ENCODE data around the gene ZNF76. TPM values are rescaled to one million over a fixed set of nuclear protein-coding genes. Genes with fewer than 3 reads are reported as not detected.

The ZNF76 gene
- total RNA-seq, 1 experiment from 2014 or later = 12.5 TPM

DNA sequence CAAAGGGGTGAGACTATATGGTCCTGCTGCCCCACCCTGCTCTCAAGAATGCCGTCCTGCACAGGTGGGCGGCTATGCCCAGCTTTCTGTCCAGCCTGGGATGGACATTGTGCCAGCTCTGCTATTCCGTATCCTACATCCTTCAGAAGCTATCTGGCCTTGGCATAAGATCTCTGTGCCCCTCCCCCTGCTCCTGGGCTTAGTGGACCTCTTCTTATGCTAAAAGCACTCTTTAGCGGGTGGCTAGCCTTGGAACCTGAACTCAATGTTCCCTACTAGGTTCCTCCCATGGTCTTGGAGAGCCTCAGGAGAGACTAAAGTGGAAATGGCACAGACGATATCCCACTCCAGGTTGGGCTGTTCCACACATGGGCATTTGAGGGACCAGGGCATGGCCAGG lies 23.3 kb upstream of the ZNF76 start:
- DNase-seq (ENCODE audit: low read depth) = no peak

DNA sequence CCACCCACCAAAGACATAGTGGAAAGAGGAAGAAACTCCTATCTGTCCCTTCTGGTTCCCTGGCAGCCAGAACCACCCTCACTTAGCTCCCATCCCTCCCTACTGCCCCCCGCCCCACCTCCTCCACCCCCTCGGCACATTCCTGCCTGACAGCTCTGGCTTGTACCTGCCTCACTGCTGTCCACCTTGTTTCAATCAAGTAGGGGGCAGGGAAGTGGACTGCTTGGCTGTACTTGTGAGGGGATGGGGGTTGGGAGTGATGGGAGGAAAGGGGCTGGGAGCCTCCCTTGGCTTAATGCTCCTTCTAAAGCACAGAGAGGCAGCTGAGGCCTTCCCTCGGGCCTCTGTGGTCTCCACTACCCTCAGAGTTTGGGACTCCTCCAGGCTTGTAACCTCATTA lies 22.1 kb upstream of the ZNF76 start:
- DNase-seq (ENCODE audit: low read depth) = no peak

DNA sequence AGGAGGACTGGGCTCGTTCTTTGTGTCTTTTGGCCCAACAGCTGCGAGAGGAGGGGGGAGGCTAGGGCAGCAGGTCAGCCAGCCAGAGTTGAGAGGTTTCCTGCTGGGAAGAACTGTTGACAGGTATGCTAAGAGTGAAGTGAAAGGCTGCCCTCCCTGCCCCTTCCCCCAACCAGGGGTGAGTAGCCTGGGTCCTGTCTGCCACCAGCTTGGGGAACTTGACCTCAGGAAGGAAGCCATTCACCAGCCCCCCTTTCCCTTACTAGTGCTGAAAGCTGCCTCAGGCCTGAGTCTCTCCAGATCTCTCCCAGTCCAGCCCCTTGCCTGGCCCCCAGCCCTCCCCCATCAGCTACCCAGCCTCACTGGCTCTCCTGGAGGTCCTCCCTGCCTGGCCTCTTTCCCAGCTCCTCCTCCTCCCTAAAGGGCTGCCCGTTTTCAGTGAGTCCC lies 20.7 kb upstream of the ZNF76 start:
- DNase-seq (ENCODE audit: low read depth) = no peak

DNA sequence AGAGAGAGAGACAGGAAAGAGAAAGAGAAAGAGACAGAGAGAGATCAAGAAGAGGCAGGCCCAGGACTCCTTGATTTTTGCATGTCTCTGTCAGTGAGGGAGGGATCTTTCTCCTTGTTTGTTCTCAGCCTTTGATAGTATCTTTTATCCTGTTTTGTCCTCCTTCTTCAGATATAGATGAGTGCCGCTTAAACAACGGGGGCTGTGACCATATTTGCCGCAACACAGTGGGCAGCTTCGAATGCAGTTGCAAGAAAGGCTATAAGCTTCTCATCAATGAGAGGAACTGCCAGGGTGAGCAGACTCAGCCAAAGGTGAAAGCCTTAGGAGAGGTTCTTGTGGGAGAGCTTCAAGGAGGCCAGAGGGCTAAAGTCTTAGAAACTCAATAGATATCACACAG lies 20.0 kb upstream of the ZNF76 start:
- no peak for DNase-seq (ENCODE audit: low read depth)

DNA sequence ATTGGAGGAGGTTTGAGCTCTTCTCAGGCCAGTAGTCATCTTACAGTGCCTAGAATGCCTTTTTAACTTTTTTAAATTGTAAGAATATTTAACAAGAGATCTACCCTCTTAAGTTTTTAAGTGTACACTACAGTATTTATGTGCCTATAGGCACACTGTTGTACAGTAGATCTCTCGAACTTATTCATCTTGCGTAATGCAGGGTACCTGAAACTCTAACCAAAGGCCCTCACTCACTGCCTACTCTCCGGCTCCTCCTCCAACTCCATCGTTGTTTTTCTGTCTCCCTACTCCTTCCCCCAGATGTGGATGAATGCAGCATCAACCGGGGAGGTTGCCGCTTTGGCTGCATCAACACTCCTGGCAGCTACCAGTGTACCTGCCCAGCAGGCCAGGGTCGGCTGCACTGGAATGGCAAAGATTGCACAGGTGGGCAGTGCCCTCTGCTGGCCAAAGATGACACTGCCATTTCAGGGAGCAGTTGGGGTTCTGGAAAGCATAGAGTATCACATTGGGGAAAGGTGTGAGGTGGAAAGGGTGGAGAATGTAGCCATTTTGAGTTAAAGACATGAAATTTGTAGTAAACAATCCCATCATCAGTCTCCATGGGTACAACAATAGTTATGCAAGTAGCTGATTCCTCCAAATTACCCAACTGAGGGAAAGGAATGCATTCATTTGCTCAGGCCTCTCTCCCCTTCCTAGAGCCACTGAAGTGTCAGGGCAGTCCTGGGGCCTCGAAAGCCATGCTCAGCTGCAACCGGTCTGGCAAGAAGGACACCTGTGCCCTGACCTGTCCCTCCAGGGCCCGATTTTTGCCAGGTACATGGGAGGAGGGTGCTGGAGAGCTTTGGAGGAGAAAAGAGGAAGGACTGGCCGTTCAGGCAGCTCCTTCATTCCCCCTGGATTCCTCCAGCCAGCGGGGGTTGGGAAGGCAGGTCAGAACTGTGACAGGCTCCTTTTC lies 18.4 kb upstream of the ZNF76 start:
- peak; percentile 74 for DNase-seq (ENCODE audit: low read depth)

DNA sequence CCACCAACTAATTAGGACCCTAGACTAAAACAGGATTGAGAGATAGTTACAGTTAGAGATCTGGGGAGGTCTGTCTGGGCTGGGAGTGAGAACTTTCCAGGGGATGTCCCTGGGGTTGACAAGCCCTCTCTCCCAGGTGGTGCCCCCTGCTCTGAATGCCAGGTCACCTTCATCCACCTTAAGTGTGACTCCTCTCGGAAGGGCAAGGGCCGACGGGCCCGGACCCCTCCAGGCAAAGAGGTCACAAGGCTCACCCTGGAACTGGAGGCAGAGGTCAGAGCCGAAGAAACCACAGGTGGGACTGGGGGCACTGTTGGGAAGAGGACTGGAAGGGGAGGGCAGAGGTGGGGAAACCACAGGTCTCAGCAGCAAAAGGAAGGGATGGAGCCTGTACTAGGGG lies 17.0 kb upstream of the ZNF76 start:
- no peak for DNase-seq (ENCODE audit: low read depth)

DNA sequence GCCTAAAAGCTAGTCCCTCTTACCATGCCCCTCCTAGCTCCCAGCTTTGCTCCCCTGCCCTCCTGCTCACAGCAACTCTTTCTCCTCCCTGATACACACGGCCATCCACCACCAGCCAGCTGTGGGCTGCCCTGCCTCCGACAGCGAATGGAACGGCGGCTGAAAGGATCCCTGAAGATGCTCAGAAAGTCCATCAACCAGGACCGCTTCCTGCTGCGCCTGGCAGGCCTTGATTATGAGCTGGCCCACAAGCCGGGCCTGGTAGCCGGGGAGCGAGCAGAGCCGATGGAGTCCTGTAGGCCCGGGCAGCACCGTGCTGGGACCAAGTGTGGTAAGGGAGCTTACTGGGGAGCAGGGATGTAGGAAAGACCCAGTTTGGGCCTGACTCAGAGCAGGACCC lies 16.6 kb upstream of the ZNF76 start:
- no peak for DNase-seq (ENCODE audit: low read depth)

DNA sequence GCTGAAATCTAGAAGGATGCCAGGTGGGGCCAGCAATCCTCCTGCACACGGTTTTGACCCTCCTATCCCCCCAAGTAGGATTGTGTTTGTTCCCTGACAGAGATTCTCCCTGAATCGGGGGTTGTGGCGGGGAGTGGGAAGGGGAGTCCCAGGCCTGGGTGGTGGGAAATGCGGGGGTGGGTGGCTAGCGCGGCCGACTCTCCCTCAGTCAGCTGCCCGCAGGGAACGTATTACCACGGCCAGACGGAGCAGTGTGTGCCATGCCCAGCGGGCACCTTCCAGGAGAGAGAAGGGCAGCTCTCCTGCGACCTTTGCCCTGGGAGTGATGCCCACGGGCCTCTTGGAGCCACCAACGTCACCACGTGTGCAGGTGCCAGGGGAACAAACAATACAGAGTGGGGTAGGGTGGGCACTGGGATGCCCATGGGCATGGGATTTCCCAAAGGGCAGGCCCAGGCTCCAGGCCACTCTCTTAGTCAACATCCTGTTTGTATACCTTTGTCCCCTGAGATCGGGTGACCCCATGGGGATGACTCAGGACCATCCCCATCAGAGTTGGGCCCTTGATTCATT lies 16.1 kb upstream of the ZNF76 start:
- DNase-seq (ENCODE audit: low read depth) = no peak

DNA sequence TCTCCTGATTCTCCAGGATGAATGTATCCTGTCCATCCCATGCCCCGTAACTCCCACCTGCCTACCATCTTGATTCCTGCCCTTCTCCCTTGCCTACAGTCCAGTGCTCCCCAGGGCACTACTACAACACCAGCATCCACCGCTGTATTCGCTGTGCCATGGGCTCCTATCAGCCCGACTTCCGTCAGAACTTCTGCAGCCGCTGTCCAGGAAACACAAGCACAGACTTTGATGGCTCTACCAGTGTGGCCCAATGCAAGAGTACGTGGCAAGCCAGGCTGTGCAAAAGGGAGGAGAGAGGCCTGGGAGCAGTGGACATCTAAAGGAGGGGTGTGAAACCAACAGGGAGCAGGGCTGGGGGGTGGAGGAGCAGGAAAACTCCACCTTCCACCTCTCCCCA lies 15.0 kb upstream of the ZNF76 start:
- no peak for DNase-seq (ENCODE audit: low read depth)

DNA sequence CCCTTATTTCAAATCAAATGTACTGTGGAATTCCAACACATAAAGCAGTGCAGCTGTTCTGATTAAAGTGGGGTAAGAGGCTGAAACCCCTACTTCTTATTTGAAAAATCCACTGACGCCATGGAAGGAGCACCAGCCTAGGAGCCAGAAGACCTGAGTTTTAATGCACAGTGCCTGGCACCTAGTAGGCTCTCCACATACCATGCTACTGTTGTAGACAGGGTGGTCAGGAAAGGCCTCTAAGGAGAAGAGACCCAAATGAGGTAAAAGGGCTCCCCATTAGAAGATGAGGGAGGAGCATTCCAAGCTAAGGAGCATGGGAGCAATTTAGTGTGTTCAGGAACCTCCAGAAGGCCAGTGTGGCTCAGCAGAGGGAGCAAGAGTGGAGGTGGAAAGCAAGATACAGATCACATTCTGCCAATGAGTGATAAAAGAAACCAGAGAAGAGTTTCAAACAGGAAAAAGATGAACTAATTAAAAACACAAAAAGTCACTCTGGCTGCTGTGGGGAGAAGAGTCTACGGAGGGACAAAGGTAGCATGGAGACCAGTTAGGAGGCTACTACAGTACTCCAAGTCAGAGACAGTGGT lies 11.8 kb upstream of the ZNF76 start:
- no peak for DNase-seq (ENCODE audit: low read depth)

DNA sequence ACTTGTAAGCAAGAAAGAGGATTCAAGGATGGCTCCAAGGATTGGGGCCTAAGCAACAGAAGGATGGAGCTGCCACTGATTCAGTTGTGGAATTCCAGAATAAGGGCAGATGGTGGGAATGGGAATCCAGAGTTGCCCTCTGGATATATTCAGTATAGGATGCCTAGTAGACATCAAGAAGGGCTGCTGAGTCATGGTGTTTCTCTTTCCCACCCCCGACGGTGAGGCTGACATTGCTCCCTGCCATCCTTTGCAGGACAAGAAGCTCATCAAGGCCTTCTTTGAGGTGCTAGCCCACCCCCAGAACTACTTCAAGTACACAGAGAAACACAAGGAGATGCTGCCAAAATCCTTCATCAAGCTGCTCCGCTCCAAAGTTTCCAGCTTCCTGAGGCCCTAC lies 11.2 kb upstream of the ZNF76 start:
- no peak for DNase-seq (ENCODE audit: low read depth)

DNA sequence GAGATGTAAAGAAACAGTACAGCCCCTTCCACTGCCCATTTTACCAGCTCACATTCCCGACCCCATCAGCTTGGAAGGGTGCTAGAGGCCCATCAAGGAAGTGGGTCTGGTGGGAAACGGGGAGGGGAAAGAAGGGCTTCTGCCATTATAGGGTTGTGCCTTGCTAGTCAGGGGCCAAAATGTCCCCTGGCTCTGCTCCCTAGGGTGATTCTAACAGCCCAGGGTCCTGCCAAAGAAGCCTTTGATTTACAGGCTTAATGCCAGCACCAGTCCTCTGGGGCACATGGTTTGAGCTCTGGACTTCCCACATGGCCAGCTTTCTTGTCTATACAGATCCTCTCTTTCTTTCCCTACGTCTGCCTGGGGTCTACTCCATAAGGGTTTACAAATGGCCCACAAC lies 10.6 kb upstream of the ZNF76 start:
- DNase-seq (ENCODE audit: low read depth) = no peak

DNA sequence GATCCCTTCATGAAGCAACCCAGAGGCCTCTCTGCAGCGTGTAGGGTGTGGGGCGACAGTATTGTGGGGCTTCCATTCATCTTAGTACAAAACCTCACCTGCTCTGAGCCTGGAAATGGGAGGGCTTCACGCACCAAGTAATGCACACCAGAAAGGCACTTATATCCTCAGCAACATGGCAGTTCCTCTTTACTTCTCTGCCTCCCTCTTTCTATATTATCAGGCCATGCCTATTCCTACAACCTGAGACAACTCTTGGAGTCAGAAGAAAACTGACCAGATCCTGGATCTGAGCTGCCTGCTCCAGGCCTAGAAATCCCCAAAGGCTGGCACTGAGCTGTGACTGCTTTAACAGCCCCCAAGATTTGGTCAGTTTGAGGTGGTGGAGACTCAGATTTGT lies 7.6 kb upstream of the ZNF76 start:
- DNase-seq (ENCODE audit: low read depth) = no peak

DNA sequence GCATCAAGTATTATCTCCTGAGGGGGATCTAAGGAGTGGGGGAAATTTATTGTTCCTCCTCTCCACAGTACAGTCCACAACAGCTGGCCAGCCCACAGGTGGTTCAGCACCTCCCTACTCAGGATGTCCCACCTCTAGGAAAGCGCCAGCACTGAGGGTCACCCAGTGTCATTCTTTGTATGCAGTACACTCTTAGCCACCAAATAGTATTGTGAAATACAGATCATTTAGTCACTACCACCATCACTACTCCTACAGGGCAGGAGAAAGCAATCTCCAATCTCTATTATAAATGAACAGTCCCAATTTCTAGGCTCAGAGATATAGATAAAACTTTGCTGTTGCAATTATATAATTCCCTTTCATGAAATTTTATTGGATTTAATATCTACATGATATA lies 6.3 kb upstream of the ZNF76 start:
- no peak for DNase-seq (ENCODE audit: low read depth)

DNA sequence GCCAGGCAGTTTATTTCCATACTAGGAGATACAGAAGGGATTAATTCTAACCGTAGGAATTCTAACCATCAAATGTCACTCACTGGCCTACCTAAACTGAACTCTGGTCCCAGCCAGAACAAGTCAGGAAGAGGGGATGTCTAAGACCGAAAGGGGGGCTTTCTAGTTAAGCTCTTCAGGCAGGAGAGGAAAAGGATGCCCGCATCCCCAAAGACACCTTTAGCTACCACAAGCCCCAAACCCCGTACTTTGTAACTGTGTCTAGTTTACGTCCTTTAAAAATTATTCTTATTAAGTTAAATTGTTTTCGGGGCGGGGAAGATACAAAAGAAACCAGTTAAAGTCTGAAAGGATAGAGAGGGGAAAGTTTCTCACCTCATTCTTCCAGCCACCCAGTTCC lies 1.2 kb upstream of the ZNF76 start:
- DNase-seq (ENCODE audit: low read depth) = no peak

DNA sequence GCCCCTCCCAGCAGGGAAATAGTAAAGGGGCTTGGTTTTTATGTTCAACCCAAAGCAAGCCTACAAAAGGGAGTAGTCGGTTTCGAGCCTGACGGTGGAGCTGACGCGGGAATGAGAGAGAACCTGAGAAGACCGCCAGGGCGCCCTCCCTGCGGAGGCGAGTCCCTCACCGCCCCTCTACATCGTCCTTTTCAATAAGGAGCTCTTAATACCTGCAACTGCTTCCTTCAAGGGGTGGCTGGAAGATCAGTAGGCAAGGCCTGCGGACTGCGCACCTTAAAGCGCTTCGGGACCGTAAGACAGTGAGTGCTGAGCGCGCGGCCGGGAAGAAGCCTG lies 709 bp upstream of the ZNF76 start:
- no peak for DNase-seq (ENCODE audit: low read depth)

DNA sequence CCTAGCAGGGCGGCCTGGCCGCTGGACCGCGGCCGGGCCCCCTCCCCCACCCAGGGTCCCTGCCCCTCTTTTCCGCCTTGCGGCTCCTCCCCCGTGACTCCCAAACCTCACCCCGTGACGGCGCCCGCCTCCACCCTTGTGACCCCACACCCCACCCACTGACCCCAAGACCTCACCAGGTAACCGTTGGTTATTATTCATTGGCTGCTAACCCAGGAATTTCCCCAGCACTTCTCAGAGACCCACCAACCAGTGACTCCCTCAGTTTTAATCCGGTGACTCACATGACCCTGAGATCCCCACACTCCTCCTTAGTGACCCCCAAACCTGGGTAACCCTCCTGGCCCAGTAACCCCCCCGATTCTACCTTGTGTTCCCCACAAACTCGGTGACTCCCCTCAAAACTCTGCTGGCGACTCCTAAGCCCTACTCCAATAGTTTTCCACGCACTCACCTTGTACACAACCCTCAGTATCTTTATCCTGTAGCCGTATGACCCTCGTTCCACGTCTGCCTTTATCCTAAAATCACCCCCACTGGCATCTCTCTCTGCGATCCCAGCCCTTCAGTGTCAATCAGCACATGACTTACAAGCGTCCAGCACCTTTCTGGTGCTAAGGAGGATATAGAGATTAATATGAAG lies 534 bp downstream of the ZNF76 start:
- peak; percentile 76 for DNase-seq (ENCODE audit: low read depth)

DNA sequence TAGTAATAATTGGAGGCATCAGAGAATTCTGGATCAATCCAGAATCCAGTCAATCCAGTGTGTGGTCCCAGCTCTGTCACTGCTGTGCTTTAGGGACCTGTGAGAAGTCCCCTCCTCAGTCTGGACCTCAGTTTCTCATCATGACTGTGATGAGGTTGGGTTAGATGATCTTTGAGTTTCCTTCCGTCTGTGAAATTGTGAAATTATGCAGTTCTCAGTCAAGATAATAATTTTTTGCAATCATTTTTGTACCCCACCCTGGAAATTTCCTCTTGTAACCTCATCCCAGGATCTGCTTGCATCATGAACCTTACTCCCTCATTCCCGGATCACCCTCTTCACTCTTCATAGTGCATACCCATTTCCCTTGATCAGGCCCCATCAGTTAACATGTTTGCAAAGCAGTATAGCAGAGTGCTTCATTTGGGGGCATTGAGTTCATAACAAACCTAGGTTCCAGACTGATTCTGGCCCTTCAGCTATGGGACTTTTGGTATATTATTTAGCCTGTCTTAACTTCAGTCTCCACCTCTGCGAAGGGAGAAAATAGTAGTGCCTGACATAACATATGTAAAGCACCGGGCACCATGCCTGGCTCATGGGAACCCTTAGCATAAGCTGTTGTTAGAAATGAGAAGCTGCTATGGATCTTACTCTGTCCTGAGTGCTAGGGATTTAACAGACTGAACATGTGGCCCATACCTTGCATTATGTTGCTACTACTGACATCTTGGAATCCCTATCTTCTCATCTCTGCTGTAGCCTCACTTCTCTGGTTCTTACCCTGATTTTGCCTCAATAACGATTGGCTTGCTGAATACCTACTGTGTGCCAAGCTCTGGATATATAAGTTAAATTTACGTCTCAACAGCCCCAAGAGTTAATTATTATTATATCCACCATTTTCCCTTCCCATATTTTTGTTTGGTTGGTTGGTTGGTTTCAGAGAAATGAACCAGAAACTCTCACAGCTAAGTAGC lies 1.3 kb downstream of the ZNF76 start:
- no peak for DNase-seq (ENCODE audit: low read depth)

DNA sequence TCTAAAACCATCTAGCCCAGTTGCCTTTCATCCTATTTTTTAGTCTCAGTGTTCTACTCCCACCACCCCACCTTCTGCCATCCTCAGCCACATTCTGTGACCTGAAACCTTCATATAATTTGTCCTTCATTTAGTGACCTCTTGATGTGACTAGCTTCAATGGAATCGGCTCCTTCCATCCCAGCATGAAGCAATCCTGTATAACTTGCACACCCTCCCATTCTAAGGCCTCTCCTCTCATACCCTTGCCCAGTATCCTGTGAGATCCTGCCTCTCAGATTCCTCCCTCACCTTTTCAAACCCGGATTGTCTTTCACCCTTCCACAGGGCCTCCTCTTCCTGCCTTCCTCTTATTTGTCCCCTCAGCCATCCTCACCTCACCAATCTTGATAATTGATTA lies 3.1 kb downstream of the ZNF76 start:
- no peak for DNase-seq (ENCODE audit: low read depth)

DNA sequence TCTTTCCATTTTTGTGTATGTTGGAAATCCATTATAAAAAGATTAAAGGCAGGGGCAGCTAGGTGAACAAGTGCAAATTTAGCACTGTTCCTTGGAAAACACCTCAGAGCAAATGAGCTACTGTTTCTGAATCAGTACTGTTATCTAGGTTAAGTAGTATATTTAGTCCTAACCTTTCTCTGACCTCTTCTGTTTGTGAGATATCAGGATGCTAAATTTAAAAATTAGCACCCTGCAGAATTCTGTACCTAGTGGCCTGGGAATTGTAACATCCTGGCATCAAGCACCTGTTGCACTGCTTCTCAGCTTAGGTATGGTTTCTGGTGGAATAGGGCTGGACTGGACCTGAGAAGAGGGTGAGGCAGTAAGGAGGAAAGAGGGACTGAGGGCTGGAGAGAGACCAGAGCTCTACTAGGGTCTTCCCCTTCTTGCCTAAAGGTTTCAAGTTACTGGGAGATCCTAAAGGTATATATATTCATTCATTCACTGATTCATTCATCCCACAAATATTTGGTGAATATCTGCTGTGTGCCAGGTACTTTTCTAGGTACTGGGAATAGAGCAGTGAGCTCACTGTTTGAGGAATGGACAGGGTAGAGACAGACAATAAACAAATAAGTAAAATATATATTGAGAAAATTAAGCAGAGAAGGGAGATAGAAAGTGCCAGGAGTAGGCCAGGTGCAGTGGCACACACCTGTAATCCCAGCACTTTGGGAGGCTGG lies 5.2 kb downstream of the ZNF76 start:
- no peak for DNase-seq (ENCODE audit: low read depth)

DNA sequence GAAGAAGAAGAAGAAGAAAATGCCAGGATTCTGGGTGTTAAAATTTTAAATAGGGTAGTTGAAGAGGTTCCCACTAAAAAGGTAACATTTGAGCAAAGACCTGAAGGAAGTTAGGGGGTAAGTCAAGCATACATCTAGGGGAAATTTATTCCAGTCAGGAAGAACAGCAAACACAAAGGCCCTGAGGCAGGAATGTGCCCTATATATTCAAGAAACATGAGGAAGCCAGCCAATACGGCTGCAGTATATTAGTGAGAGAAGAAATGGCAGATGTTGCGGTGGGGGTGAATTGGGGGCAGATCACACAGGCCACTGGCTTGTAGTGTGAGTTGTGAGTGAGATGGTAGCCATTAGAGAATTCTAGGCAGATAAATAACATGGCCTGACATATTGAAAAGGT lies 6.0 kb downstream of the ZNF76 start:
- DNase-seq (ENCODE audit: low read depth) = no peak
